Omental fat pad (tissue), 4 donors: ENCODE results near the gene TERB1. TPM values are rescaled to one million over a fixed set of nuclear protein-coding genes. Genes with fewer than 3 reads are reported as not detected.
"Not testable (repeated sequence)": the region's sequence is repeated elsewhere in the genome, so short reads cannot be mapped to it uniquely, and the experiment has no call there.

ENCODE experiments used
- ATAC-seq: fragments of 150-250 bp; one replicate; pipeline ENCODE4 v1.9.1; 2016; ENCODE audit warnings: mild to moderate bottlenecking, moderate library complexity; ENCODE audit not compliant: low FRiP score
- DNase-seq: peaks from one replicate; pipeline ENCODE4 v3.0.0-alpha.2; 2019; ENCODE audit warnings: low spot score
- CTCF ChIP-seq, 3 donors: fragments of 450-650 bp; IDR thresholded peaks; one replicate each; pipeline ENCODE4 v1.5.1; 2016 to 2017; ENCODE audit warnings: antibody characterized with exemption in 3 of 3, mild to moderate bottlenecking in 3 of 3, moderate library complexity in 2 of 3
- total RNA-seq, 4 donors: library from RNA; depleted of rRNA; stranded (reverse); fragments of >200 nt; gene quantifications; one replicate each; pipeline ENCODE4 v1.1.0, GENCODE V29; 2016

TERB1 gene
- total RNA-seq, 4 donors from 2014 or later: not detected

GRCh38 chr16:66800856-66801255 lies 528 bp downstream of the TERB1 start:
- DNase-seq (no peak), ATAC-seq (no peak)
- no peak for TF ChIP-seq CTCF (IDR thresholded peaks at IDR 0.05)

- TF ChIP-seq CTCF (IDR thresholded peaks at IDR 0.05): no peak
- DNase-seq (no peak), ATAC-seq (no peak)
Measured at GRCh38 chr16:66798161-66798560, 3.2 kb downstream of the TERB1 start.

- DNase-seq, ATAC-seq: not testable (repeated sequence)
Measured at GRCh38 chr16:66793984-66794383, 7.4 kb downstream of the TERB1 start.

- no peak for TF ChIP-seq CTCF (IDR thresholded peaks at IDR 0.05)
- DNase-seq: no peak
- no peak for ATAC-seq
Measured at GRCh38 chr16:66790130-66790733, 11.2 kb downstream of the TERB1 start.

GRCh38 chr16:66787427-66787826 lies 14.0 kb downstream of the TERB1 start:
- DNase-seq (no peak), ATAC-seq (no peak)
- no peak for TF ChIP-seq CTCF (IDR thresholded peaks at IDR 0.05)

- no peak for ATAC-seq
- no peak for TF ChIP-seq CTCF (IDR thresholded peaks at IDR 0.05)
- no peak for DNase-seq
Measured at GRCh38 chr16:66786551-66786950, 14.8 kb downstream of the TERB1 start.

- no peak for TF ChIP-seq CTCF (IDR thresholded peaks at IDR 0.05)
- DNase-seq (no peak), ATAC-seq (no peak)
Measured at GRCh38 chr16:66776457-66776856, 24.9 kb downstream of the TERB1 start.
